A549 (cell line): ENCODE data around the gene WWP2.

Source experiments
- CBX8 ChIP-seq: fragments of 200-600 bp; sonication (generic); IDR thresholded peaks from 2 replicates; pipeline ENCODE4 v1.6.1; 2016
- JUN ChIP-seq, 2 experiments: fragments of >200 bp; sonication (Bioruptor Twin); formaldehyde crosslinking; IDR thresholded peaks; 2 replicates in 1 of 2; 3 replicates in 1 of 2; pipeline ENCODE4 v1.6.1; 2016 to 2017
- POLR2A ChIP-seq: IDR thresholded peaks from 2 replicates; pipeline ENCODE4 v1.6.1; 2012; ENCODE audit warnings: mild to moderate bottlenecking, low read length
- RFX5 ChIP-seq: fragments of 450-650 bp; IDR thresholded peaks from 2 replicates; pipeline ENCODE4 v1.7.1; 2014; ENCODE audit warnings: antibody characterized with exemption, mild to moderate bottlenecking, moderate library complexity
- TP53 ChIP-seq: fragments of 250-450 bp; sonication (Bioruptor Pico); IDR thresholded peaks from 2 replicates; pipeline ENCODE4 v1.5.0; 2021; ENCODE audit warnings: mild to moderate bottlenecking, moderate library complexity
- TF ChIP-seq, protein P1 (sequence below): fragments of >200 bp; sonication (Bioruptor Twin); formaldehyde crosslinking; IDR thresholded peaks from 3 replicates; pipeline ENCODE4 v1.5.1; 2016

DNA sequence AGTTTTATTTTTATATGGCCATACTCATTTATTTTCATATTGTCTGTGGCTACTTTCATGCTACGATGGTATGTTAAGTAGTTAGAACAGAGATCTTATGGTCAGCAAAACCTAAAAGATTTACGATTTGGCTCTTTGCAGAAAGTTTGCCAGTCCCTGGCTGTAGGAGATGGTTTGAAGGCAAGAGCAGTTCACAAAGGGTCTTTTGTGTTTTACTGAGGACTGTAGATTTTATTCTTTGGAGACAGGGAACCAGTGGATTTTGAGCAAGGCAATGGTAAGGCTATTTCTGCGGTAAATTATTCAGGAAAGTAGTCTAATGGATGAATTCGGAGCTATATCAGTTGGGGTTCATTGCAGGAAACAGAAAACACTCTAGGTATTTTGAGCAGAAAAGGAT is 90.7 kb downstream of the WWP2 start:
- TF ChIP-seq, protein P1, sequence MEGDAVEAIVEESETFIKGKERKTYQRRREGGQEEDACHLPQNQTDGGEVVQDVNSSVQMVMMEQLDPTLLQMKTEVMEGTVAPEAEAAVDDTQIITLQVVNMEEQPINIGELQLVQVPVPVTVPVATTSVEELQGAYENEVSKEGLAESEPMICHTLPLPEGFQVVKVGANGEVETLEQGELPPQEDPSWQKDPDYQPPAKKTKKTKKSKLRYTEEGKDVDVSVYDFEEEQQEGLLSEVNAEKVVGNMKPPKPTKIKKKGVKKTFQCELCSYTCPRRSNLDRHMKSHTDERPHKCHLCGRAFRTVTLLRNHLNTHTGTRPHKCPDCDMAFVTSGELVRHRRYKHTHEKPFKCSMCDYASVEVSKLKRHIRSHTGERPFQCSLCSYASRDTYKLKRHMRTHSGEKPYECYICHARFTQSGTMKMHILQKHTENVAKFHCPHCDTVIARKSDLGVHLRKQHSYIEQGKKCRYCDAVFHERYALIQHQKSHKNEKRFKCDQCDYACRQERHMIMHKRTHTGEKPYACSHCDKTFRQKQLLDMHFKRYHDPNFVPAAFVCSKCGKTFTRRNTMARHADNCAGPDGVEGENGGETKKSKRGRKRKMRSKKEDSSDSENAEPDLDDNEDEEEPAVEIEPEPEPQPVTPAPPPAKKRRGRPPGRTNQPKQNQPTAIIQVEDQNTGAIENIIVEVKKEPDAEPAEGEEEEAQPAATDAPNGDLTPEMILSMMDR: no peak
- TF ChIP-seq JUN (IDR thresholded peaks at IDR 0.05) (no peak), POLR2A (no peak), RFX5 (no peak), CBX8 (no peak), TP53 (CRISPR knock-in tag) (no peak)
